ENCODE results near the gene MATN1.

Gene MATN1

DNA sequence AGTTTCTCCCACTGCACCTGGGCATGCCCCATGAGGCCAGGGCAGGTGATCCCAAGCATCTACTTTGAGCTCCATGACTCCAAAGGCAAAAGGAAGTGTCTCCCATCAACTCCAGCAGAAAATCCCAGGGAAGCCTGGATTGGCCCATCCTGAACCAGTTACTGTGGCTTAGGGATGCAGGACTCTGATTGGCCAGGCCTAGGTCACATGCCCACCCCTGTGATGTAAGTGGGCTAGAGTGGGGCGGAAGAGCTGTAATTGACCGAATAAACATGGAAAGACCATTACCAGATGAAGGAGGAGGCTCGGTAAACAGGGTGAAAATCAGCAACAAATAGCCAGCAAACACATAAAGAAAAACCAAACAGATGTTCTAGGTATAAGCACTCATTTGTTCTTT, 45.2 kb downstream of the MATN1 start:
- no peak for DNase-seq

DNA sequence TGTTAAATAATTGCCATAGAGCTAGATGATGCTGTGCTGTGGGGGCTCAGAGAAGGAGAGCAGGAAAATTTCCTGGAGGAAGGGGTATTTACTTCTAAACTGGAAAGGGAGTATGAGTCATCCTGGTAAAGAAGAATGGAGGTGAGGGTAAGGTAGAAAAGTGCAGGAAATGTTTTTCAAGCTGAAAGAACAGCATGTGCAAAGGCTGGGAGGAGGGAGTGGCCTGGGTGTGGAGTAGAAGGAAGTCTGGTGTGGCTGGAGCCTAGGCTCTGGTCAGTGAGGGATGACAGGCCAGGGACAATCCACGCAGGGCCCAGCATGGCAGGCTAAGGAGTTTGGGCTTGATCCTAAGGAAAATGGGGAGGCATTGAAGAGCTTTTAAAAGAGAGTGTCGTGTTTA, 45.9 kb downstream of the MATN1 start:
- DNase-seq: no peak

DNA sequence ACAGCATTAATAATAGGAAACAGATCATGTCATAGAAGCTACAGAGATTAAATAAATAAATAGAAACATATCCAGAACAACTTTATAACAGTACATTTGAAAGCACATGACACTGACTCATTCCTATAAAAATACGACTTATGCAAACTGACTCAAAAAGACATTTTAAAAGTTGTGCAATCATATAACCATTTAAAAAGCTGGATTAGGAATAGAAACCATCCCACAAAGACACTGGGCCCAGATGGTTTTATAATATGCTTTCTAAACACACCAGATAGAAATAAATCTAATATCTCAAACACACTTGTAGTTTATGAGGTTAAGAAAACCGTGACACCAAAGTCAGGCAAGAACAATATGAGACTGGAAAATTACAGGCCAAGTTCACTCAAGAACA, 47.6 kb downstream of the MATN1 start:
- no peak for DNase-seq

DNA sequence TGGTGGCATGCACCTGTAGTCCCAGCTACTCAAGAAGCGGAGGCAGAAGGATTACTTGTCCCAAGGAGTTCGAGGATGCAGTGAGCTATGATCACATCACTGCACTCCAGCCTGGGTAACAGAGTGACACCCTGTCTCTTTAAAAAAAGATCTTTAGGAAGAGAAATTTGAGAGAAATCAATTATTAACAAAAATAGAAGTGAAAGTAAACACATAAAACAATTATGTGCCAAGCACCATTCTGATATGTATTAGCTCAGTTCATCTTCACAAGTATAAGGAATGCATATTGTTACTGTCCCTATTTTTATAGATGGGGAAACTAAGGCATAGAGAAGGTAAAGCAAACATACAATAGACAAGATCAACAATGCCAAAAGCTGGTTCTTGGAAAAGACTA, 48.1 kb downstream of the MATN1 start:
- DNase-seq: no peak

DNA sequence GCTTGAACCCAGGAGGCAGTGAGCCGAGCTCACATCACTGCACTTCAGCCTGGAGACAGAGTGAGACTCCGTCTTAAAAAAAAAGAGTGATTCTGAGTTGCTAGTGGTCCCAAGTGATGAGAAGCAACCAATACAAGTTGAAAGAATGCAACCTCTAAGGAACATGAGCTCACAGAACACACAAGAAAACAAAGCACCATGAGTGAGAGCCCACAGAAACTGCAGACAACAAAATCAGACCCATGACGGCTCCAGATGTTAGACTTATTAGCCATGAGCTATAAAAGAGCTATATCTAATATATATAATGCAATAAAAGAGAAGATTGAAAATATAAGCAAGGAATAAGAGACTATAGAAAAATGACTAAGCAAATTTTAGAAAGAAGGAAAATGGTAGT, 50.0 kb downstream of the MATN1 start:
- DNase-seq: no peak

DNA sequence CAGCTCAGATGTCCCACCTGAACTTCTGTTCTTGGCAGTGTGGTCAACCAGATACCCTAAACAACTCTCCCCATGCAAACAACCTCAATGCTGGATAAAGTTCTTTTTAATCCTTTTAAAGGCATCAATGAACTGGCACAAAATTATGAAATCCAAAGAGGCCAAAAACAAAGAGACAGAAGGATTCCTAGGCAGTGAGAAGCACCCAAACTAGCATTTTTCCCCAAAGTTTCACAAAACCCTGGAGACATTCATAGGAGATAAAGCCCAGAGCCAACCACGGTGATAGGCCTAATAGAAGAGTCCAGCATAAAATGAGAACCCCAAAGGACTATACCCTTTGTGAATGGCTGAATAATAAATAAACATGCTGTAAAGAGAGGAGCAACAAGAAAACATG, 50.7 kb downstream of the MATN1 start:
- DNase-seq: no peak

DNA sequence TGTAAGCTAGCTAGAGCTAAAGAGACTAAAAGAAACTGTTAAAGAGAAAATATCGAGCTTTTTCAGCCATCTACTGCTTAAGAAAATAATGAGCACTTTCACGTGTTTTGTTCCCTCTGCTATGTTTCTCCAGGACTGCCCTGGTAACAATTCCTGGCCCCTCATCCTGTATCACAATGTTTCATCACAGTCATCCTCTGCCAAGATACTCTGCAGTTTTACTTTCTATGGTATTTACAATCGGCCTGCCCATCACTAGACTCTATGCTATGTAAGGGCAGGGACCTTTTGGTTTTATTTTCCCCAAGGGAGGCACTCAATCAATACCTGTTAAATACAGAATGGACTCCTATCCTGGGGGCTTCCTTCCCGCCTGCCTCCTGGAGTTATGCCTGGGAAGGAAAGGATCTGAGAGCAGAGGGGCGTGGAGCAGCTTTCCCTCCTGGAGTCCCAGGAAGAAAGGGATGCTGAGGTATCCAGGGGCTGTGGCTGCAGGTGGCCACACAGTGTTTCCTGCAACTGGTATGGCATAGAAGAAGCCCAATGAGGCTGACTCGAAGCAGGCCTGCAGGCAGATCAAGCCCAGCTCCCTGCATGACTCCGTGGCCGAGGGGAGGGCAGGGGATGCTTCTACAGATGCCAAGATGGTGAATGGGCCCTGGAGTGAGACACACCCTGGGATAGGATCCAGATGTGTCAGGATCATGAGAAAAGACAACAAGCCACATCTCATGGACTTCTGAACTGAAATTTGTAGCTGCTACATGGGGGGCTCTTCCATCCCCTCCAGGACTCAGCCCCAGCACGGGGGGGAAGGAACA, 52.9 kb downstream of the MATN1 start:
- DNase-seq: no peak

DNA sequence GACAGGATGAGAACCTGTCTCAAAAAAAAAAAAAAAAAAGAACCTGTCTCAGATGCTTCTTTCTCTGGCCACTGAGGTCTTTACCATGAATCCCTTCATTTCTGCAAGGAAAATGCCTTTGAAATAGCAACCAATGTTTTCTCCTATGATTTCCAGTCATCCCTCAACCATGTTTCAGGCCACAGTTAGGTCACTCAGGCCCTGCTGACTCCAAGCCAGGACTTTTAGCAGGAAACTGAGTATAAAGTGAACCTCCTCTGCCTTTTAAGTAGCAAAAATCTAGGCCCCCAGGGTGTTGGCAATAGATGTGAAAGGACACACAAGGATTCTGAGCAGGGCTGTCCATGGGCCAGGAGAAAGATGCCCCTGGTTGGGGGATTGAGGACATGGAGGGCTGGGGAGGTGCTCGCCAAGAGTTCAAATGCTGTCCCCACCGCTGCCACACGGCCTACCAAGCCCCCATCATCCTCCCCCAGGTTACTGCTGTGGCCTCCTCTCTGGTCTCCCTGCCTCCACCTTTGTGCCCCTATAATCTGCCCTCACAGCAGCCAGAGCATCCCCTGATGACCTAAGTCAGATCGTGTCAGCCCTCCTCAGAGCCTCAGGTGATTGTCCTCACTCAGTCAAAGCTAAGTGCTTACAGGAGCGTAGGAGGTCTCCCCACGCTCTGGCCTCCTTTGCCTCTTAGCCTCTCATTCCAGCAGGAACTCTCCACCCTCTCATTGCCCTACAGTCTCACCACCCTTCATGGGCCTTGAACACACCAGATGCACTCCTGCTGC, 54.6 kb downstream of the MATN1 start:
- no peak for DNase-seq

DNA sequence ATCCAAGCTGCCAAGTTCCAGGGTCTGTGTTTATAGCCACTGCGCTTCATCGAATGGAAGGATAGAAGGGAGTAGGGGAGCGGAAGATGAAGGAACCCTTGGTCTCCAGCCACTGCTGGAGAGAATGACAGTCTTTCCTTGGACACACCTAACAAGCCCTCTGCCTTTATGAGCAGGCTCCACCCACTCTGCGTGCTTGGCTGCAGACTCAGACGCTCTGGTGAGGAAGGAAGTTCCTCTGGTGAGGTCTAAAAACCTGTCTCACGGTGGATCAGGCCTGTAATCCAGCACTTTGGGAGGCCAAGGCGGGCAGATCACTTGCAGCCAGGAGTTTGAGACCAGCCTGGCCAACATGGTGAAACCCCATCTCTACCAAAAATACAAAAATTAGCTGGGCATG, 55.4 kb downstream of the MATN1 start:
- no peak for DNase-seq

DNA sequence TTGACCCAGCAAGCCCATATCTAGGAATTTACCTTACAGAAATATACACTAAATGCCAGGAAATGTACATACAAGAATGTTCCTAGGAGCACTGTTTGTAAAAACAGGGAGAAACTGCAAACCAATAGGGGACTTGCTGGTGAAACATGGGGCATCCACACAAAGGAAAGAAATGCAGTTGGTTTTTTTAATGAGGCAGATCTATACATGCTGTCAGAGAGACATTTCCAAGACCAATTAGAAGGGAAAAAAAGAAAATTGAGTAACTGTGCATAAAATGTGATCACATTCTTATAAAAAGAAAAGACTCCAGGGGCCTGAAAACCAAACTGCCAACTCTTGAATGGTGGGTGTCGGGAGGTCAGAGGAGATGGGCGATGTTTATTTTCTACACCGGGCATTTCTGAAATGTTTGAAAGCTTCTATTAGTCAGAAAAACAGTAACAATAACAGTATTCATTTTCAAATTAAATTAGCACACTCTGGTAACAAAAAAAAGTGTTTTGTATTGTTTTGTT, 56.6 kb downstream of the MATN1 start:
- DNase-seq: no peak

DNA sequence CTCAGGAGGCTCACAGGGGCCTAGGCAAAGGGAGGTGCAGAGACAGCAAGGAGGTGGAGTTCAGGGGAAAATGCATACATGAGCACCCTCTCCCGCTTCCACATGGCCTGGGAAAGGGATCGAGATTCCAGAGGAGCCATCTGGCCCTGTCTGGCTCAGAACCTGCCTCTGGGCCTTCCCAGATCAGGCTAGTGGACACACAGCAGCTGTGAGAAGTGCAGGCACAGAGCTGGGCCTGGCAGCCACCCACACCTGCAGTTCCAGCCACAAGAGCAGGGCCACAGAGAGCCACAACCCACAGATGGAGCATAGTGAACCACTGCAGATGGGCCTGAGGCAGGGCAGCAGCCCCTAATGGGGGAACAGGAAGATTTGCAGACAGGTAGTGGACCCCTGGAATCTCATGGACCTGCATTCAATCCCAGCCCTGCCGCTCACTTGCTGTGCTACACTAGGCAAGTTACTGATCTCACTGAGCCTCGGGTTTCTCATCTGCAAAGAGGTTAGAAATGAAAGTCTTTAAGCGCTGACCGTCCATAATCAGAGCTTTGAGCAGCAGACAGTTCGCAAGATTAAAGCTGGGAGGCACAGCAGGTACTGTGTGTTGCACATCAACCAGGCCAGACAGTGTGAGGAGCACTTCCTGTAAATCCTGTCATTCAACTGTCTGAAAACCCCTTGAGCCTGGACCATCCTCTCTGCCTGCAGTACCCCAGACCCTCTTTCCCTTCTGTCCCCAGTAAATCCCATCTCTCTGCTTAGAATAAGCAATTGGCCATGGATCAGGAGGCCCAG, 58.0 kb downstream of the MATN1 start:
- DNase-seq: no peak

DNA sequence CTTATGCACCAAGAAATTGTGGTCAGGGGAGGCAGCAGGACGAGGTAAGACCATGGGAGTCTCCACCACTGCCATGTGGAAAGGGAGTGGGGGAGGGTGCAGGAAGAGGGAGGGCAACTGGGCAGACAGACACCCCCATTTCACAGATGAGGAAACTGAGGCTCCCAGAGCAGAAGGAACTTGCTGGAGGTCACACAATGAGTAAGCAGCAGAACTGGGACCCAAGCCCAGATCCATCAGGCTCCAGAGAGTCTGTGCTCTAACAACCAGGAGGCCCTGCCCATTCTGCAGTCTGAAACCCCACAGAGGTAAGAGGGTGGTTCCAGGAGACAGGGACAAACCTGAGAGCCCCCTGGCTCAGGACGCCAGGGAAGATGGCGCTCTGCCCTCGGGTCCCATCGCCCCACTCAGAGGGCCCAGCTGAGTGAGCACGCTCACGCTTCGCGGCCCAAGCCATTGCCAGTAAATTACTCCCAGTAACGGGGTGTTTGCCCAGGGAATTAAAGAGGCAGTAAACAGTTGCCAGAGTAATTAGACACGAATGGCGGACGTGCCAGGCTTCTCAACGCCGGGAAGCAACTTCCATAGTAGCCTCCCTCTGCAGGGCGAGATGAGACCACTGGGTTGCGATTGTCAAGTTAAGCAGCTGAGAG, 59.2 kb downstream of the MATN1 start:
- no peak for DNase-seq

DNA sequence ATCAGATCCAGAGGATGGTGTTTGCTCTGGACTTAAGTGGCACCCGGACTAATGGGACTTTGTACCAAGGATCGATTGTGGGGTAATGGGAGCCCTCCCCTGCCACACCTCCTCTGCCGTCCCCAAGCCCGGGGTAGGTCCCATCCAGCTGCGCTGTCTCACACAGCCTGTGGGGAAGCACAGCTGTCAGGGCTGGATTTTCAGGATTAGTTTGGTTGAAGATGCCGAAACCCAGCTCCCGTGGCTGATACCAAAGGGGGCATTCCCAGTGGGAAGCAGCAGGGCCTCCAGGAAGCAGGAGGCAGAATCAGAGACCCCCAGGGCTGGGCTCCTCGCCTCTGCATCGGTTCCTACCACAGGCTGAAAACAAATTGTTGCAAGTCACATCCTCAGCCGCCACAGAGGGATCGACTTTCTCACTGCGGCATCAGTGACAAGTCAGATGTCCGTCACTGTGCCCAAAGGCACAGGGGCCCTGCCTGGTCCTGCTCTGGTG, 59.7 kb downstream of the MATN1 start:
- no peak for DNase-seq

DNA sequence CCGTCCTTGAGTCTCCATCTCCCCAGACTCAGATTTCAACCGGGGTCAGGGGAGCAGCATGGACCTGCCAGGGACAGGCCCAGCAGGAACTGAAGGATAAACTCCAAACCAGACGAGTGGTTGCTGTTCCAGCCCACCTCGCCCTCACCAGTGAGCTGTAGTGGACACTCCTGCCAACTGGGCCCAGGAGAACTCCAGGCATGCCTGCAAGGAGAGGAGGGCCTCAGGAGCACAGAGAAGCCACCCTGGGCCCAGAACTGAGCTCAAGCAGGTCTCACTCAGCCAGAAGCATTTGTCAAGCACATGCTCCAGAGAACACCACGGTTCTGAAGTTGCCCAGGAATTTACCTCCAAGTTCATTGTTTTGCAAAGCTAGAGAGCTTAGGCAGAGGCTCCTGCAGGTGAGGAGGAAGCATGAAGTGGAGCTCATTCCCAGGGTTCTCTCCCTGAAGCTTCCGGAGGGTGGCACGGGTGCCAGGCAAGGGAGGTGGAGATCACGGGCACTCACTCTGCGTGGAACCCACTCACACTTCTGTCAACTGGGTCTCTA, 61.0 kb downstream of the MATN1 start:
- no peak for DNase-seq

DNA sequence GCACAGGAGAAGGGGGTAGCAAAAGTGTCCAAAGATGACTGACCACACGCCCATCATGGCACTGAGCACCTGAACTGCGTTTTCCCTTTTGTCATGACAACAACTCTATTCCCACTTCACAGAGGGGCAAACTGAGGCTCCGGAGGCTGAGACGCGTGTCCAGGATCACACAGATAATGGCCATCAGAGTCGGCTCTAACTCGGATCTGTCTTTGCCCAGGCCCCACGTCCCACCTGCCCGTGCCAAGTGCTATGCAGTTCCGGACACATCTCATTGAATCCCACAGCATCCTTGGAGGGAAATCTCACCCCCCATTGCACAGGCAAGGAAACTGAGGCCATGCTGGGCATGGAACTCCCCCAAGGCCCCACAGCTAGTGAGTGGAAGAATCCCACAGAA, 62.1 kb downstream of the MATN1 start:
- no peak for DNase-seq

Measured in CD4-positive, alpha-beta T cell treated with Interferon gamma for 1 hour (primary cell).